DMS114 treated with DMSO at 0.1 percent for 48 hours (cell line): ENCODE data around the gene CFAP43.

ENCODE experiments used
- DNase-seq: peaks from one replicate; lab custom pipeline; 2025; ENCODE audit not compliant: unreplicated experiment; lab: John Stamatoyannopoulos, UW

Gene CFAP43

GRCh38 chr10:104231784-104232612, at the start of gene CFAP43:
Gene CFAP43 (minus strand): TSS chr10:104232364. CDS start chr10:104232246, 118 bp downstream.
- DNase-seq = peak; percentile 94

- DNase-seq = no peak
These were observed 49.5 kb upstream of the CFAP43 start for GRCh38 chr10:104281694-104282093.

- no peak for DNase-seq
These were observed 47.5 kb upstream of the CFAP43 start for GRCh38 chr10:104279550-104280259.

GRCh38 chr10:104277785-104278184, 45.6 kb upstream of the CFAP43 start:
- no peak for DNase-seq

- DNase-seq = no peak
These were observed 44.0 kb upstream of the CFAP43 start for GRCh38 chr10:104276192-104276591.

GRCh38 chr10:104274762-104275721, 42.9 kb upstream of the CFAP43 start:
- peak; percentile 65 for DNase-seq

GRCh38 chr10:104273899-104274575, 41.9 kb upstream of the CFAP43 start:
- DNase-seq = no peak

GRCh38 chr10:104273286-104273685, 41.1 kb upstream of the CFAP43 start:
- DNase-seq = no peak

GRCh38 chr10:104268713-104269645, 36.8 kb upstream of the CFAP43 start, which contains the start of gene GSTO2:
Gene GSTO2 (plus strand): TSS chr10:104269184. CDS start chr10:104274916, 5,732 bp downstream.
- peak; percentile 99 for DNase-seq

GRCh38 chr10:104268405-104268712, 36.2 kb upstream of the CFAP43 start:
- no peak for DNase-seq

GRCh38 chr10:104267721-104268404, 35.7 kb upstream of the CFAP43 start:
- DNase-seq = no peak

GRCh38 chr10:104264783-104265182, 32.6 kb upstream of the CFAP43 start:
- no peak for DNase-seq

GRCh38 chr10:104262055-104262454, 29.9 kb upstream of the CFAP43 start:
- DNase-seq = no peak

- DNase-seq = no peak
These were observed 28.6 kb upstream of the CFAP43 start for GRCh38 chr10:104260775-104261115.

GRCh38 chr10:104259999-104260774, 28.0 kb upstream of the CFAP43 start:
- DNase-seq = no peak

GRCh38 chr10:104259456-104259855, 27.3 kb upstream of the CFAP43 start:
- DNase-seq = no peak

- DNase-seq = no peak
These were observed 26.0 kb upstream of the CFAP43 start for GRCh38 chr10:104258209-104258608.

- no peak for DNase-seq
These were observed 25.1 kb upstream of the CFAP43 start for GRCh38 chr10:104257235-104257634.
